ENCODE measurements around the gene HSPB9.

HSPB9 gene

DNA sequence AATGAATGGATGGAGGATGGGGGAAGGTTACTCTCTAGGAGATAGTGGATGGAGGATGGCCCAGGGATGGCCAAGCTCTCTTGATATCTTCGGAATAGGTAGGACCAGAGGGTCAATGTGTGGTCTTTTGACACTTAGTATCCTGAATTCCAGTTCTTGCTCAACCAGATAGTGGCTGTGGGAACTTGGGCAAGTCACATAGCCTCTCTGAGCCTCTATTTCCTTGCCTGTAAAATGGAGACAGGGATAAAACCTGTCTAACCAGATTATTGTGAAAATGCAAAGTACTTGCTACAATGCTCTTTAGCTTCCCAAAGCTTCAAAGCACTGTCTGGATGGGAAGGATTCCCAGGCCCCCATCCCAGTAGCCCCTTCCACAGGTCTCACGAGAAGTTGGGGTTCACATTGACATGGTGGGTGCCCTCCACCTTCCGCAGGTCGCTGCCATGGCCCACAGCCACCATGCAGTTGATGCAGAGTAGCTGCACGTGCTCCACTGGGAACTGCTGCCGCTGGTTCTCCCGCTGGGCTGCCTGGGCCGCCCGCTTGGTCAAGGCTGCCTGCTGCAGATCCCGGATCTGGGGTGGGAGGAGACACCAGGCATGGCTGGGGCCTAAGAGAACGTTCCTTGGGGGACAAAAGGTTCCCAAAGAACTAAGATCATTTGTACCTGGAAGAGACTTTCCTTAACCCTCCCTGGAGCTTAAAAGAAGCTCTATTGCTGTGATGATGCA lies 19.2 kb upstream of the HSPB9 start:
- no peak for TF ChIP-seq ZFX (IDR thresholded peaks at IDR 0.05)
- TF ChIP-seq, protein P1, sequence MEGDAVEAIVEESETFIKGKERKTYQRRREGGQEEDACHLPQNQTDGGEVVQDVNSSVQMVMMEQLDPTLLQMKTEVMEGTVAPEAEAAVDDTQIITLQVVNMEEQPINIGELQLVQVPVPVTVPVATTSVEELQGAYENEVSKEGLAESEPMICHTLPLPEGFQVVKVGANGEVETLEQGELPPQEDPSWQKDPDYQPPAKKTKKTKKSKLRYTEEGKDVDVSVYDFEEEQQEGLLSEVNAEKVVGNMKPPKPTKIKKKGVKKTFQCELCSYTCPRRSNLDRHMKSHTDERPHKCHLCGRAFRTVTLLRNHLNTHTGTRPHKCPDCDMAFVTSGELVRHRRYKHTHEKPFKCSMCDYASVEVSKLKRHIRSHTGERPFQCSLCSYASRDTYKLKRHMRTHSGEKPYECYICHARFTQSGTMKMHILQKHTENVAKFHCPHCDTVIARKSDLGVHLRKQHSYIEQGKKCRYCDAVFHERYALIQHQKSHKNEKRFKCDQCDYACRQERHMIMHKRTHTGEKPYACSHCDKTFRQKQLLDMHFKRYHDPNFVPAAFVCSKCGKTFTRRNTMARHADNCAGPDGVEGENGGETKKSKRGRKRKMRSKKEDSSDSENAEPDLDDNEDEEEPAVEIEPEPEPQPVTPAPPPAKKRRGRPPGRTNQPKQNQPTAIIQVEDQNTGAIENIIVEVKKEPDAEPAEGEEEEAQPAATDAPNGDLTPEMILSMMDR (conservative IDR thresholded peaks at IDR 0.05), result no peak
- peak overlapping the region; percentile 32; the same call in 1 of the 2 replicates for H3K27ac ChIP-seq

DNA sequence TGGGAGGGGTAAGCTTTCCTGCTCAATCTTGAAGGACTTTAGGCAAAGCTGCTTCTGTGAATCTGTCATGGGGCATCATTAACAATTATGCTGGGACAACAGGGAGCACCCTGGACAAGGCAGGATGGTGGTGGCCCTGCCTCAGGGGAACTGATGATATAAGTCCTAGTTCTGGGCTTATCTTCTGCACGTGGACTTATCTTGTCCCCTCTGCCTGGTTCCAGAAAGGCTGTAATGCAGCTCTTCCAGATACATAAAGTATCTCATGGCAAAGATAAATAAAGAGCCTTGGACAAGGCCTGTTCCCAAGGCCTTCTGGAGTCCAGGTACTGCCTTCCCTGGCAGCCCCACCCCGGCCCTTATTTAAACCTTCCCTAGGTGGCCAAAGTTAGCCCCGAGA lies 18.3 kb upstream of the HSPB9 start:
- no peak overlapping the region for H3K27ac ChIP-seq
- TF ChIP-seq, protein P1 (conservative IDR thresholded peaks at IDR 0.05), result no peak
- TF ChIP-seq ZFX (IDR thresholded peaks at IDR 0.05), result no peak

DNA sequence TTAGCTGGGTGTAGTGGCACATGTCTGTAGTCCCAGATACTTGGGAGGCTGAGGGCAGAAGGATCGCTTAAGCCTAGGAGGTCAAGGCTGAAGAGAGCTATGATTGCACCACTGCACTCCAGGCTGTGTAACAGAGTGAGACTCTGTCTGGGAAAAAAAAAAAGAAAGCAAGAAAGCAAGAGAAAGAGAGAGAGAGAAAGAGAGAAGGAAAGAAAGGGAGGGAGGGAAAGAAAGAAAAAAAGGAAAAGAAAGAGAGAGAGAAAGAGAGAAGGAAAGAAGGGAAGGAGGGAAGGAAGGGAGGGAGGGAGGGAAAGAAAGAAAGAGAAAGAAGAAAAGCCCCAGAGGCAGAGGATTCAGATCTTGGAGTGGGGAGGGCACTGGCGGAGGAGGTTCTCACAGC lies 16.6 kb upstream of the HSPB9 start:
- no peak overlapping the region for H3K27ac ChIP-seq
- TF ChIP-seq, protein P1 (conservative IDR thresholded peaks at IDR 0.05), result no peak
- no peak for TF ChIP-seq ZFX (IDR thresholded peaks at IDR 0.05)

DNA sequence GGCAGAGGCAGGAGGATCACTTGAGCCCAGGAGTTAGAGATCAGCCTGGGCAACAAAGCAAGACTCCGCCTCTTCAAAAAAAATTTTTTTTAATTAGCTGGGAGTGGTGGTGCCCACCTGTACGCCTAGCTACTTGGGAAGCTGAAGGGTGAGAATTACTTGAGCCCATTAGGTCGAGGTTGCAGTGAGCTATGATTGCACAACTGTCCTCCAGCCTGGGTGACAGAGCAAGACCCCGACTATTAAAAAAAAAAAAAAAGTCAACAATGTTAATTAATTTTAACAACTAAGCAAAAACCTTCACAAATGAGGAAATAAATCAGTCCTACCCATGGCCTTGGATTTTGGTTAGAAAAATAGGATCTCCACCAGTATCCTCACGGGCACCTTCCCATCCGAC lies 15.5 kb upstream of the HSPB9 start:
- no peak for TF ChIP-seq ZFX (IDR thresholded peaks at IDR 0.05)

DNA sequence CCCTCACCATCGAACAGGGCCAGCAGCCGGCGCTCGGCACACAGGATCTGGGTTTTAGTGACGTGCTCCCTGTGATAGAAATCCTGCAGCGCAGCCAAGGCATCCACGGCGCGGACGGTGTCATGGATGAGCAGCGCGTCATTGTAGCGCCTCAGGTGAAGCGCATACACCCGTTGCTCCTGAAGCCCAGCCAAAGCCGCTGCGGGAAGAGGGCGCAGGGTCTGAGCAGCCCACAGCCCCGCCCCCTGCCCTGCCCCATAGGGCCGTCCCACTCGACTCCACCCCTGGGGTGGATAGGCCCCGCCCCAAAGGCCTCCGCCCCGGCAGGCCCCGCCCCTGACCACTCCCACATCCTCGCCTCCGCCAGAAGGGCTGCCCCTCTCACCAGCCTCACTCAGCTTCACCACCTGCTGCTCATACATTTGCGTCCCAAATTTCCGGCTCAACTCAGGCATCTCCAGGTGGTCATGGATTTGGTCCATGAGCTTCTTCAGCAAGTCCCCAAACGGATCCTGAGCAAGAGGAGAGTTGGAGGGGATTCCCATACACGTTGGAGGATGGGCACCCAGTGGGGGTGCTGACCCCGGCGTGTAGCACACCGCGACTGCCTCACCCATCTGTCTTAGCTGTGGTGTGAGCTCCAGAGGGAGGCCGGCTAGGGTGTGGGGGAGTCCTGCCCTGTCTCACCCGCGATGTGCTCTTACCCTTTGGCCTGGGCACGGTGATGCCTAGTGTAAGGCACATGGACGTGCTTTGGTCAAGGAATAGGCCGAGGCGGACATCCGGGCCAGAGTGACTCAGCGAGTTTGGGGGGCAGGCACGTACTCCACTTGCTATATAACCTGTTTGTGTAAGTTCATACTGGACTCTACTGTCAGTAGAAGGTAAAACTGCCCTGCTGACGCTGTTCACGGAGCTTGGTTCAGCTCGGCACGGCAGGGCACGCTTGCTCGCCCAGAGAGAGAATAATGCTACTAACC lies 14.7 kb upstream of the HSPB9 start:
- H3K27ac ChIP-seq, result no peak overlapping the region

More for the DNA sequence above, 15.5 kb upstream of the HSPB9 start:
- H3K27ac ChIP-seq, result no peak overlapping the region

DNA sequence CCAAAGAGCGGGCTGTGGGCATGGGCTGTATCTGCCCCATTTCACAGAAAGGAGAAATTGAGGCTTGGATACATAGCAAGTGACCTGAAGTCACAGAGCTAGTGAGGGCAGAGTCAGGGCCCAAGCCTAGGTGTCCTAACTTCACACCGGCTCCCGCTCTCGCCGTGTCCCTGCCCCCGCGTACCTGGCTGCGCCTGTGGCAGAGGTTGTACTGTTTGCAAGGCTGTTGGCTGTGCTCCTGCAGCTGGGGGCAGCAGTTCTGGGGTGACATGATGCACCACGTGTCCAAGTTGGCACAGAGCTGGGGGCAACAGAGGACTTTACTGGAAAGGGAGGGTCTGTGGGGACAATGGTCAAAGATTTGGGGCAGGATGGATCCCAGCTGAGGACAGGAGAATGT lies 13.5 kb upstream of the HSPB9 start:
- no peak overlapping the region for H3K27ac ChIP-seq
- TF ChIP-seq, protein P1 (conservative IDR thresholded peaks at IDR 0.05), result no peak
- TF ChIP-seq ZFX (IDR thresholded peaks at IDR 0.05), result no peak

More for the DNA sequence above, 14.7 kb upstream of the HSPB9 start:
- TF ChIP-seq, protein P1 (conservative IDR thresholded peaks at IDR 0.05), result no peak
- TF ChIP-seq ZFX (IDR thresholded peaks at IDR 0.05), result no peak

DNA sequence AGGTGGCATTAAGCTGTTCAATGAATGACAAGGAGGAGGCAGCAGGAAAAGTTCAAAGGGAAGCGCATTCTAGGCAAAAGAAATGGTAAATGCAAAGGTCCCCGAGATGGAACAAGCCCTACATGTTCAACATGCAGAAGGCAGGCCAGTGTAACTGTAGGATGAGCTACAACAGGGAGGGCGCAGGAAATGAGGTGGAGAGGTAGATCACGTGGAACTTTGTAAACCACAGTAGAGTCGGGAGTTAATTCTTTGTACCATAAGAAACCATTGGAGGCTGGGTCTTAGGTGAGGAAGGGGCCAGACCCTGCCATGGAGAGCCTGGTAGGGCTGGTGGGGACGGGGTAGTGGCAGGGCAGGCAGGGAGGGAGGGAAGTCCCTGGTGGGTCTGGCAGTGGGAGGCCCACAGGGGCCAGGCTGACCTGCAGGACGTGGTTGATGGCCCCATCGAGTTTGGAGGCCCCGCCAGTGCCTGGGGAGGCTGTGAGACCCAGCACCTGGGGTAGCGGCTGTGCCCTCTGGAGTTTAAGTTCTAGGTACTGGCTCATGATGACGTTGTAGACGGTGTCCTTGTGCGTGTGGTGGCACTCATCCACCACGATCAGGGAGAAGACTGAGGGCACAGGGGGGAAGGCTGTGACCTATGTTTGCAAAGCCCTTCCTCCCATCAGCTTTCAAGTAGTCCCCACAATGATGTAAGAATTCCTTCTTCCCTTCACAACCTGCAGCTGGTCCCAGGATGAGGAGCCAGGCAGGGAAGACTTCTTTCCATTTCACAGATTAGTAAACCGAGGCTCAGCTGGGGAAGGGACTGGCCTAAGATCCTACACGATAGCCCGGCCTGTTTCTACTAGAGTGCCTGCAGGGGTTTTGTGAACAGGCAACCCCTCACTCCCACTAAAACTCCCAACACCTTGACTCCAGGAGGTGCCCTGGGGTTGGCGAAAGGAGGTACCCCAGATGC lies 12.0 kb upstream of the HSPB9 start:
- TF ChIP-seq, protein P1 (conservative IDR thresholded peaks at IDR 0.05), result no peak
- TF ChIP-seq ZFX (IDR thresholded peaks at IDR 0.05), result no peak
- no peak overlapping the region for H3K27ac ChIP-seq

Data from C4-2B (cell line).